Neuron (in vitro differentiated cells): Measurements from ENCODE around the gene LATS1.
"Not testable (repeated sequence)": the region's sequence is repeated elsewhere in the genome, so short reads cannot be mapped to it uniquely, and the experiment has no call there.

Experiments
- H2AFZ ChIP-seq: one replicate; pipeline ENCODE4 v1.6.1; 2013; ENCODE audit warnings: low read depth, mild to moderate bottlenecking, inconsistent platforms, low read length, moderate library complexity
- H3K27me3 ChIP-seq: one replicate; pipeline ENCODE4 v1.6.1; 2013; ENCODE audit warnings: low read length; ENCODE audit not compliant: insufficient read depth
- H3K36me3 ChIP-seq: one replicate; pipeline ENCODE4 v1.6.1; 2013; ENCODE audit warnings: low read length; ENCODE audit not compliant: insufficient read depth
- H3K4me1 ChIP-seq: one replicate; pipeline ENCODE4 v1.6.1; 2013; ENCODE audit warnings: low read length; ENCODE audit not compliant: insufficient read depth
- H3K4me3 ChIP-seq: 2 replicates; pipeline ENCODE4 v1.5.1; 2013; ENCODE audit warnings: mild to moderate bottlenecking, low read length, moderate library complexity
- H3K9me3 ChIP-seq: one replicate; pipeline ENCODE4 v1.6.1; 2013; ENCODE audit warnings: low read length

The LATS1 gene

GRCh38 chr6:149719531-149719930 is 1.6 kb upstream of the LATS1 start:
- Histone ChIP-seq H3K4me3 (no peak overlapping the region), H3K4me1 (peaks cover 17% of the 10 kb centered on the region), H3K9me3 (no peaks in the 10 kb centered on the region), H3K27me3 (no peaks in the 10 kb centered on the region), H2AFZ (no peak overlapping the region), H3K36me3 (peaks cover 12% of the 10 kb centered on the region)

GRCh38 chr6:149717255-149717587 is 680 bp downstream of the LATS1 start:
- peak overlapping the region; percentile 90 for H3K4me3 ChIP-seq
- peaks cover 17% of the 10 kb centered on the region for H3K4me1 ChIP-seq
- no peaks in the 10 kb centered on the region for H3K27me3 ChIP-seq
- peak overlapping the region; percentile 89 for H2AFZ ChIP-seq
- no peaks in the 10 kb centered on the region for H3K9me3 ChIP-seq
- H3K36me3 ChIP-seq: peaks cover 6% of the 10 kb centered on the region

- H2AFZ ChIP-seq: no peak overlapping the region
- H3K4me1 ChIP-seq: peaks cover 17% of the 10 kb centered on the region
- peaks cover 6% of the 10 kb centered on the region for H3K36me3 ChIP-seq
- H3K27me3 ChIP-seq: no peaks in the 10 kb centered on the region
- H3K4me3 ChIP-seq: peak overlapping the region; percentile 90
- no peaks in the 10 kb centered on the region for H3K9me3 ChIP-seq
Observed at GRCh38 chr6:149716181-149716963, 1.5 kb downstream of the LATS1 start.

- no peak overlapping the region for H3K4me3 ChIP-seq
- no peak overlapping the region for H2AFZ ChIP-seq
- H3K9me3 ChIP-seq: no peaks in the 10 kb centered on the region
- peaks cover 6% of the 10 kb centered on the region for H3K36me3 ChIP-seq
- peaks cover 17% of the 10 kb centered on the region for H3K4me1 ChIP-seq
- H3K27me3 ChIP-seq: no peaks in the 10 kb centered on the region
Observed at GRCh38 chr6:149714442-149714841, 3.5 kb downstream of the LATS1 start.

GRCh38 chr6:149711711-149712110 is 6.2 kb downstream of the LATS1 start:
- Histone ChIP-seq H2AFZ (no peak overlapping the region), H3K4me1 (peaks cover 12% of the 10 kb centered on the region), H3K27me3 (no peaks in the 10 kb centered on the region), H3K9me3 (no peaks in the 10 kb centered on the region), H3K36me3 (peaks cover 6% of the 10 kb centered on the region), H3K4me3 (no peak overlapping the region)

- H3K4me3 ChIP-seq: no peak overlapping the region
- no peak overlapping the region for H2AFZ ChIP-seq
- peaks cover 36% of the 10 kb centered on the region for H3K36me3 ChIP-seq
- H3K4me1 ChIP-seq: no peaks in the 10 kb centered on the region
- no peaks in the 10 kb centered on the region for H3K9me3 ChIP-seq
- no peaks in the 10 kb centered on the region for H3K27me3 ChIP-seq
Observed at GRCh38 chr6:149701714-149702113, 16.2 kb downstream of the LATS1 start.

GRCh38 chr6:149699150-149699549 is 18.8 kb downstream of the LATS1 start:
- Histone ChIP-seq H3K4me3 (no peak overlapping the region), H3K4me1 (no peaks in the 10 kb centered on the region), H3K27me3 (no peaks in the 10 kb centered on the region), H3K36me3 (peaks cover 47% of the 10 kb centered on the region), H2AFZ (no peak overlapping the region), H3K9me3 (no peaks in the 10 kb centered on the region)

GRCh38 chr6:149698175-149698574 is 19.7 kb downstream of the LATS1 start:
- Histone ChIP-seq H3K4me3 (no peak overlapping the region), H2AFZ (no peak overlapping the region), H3K36me3 (peaks cover 44% of the 10 kb centered on the region), H3K9me3 (no peaks in the 10 kb centered on the region), H3K4me1 (no peaks in the 10 kb centered on the region), H3K27me3 (no peaks in the 10 kb centered on the region)

- no peaks in the 10 kb centered on the region for H3K27me3 ChIP-seq
- H2AFZ ChIP-seq: no peak overlapping the region
- peaks cover 54% of the 10 kb centered on the region for H3K36me3 ChIP-seq
- no peaks in the 10 kb centered on the region for H3K4me1 ChIP-seq
- H3K4me3 ChIP-seq: no peak overlapping the region
- H3K9me3 ChIP-seq: no peaks in the 10 kb centered on the region
Observed at GRCh38 chr6:149696901-149697300, 21.0 kb downstream of the LATS1 start.

- no peaks in the 10 kb centered on the region for H3K27me3 ChIP-seq
- H2AFZ ChIP-seq: no peak overlapping the region
- no peaks in the 10 kb centered on the region for H3K9me3 ChIP-seq
- H3K4me3 ChIP-seq: no peak overlapping the region
- H3K4me1 ChIP-seq: no peaks in the 10 kb centered on the region
- peaks cover 55% of the 10 kb centered on the region for H3K36me3 ChIP-seq
Observed at GRCh38 chr6:149694921-149695320, 23.0 kb downstream of the LATS1 start.

GRCh38 chr6:149691201-149691600 is 26.7 kb downstream of the LATS1 start:
- Histone ChIP-seq H3K4me3 (no peak overlapping the region), H2AFZ (no peak overlapping the region), H3K36me3 (peaks cover 45% of the 10 kb centered on the region), H3K27me3 (no peaks in the 10 kb centered on the region), H3K9me3 (no peaks in the 10 kb centered on the region), H3K4me1 (no peaks in the 10 kb centered on the region)

- no peaks in the 10 kb centered on the region for H3K4me1 ChIP-seq
- no peak overlapping the region for H2AFZ ChIP-seq
- peaks cover 3% of the 10 kb centered on the region for H3K9me3 ChIP-seq
- H3K36me3 ChIP-seq: peaks cover 41% of the 10 kb centered on the region
- H3K4me3 ChIP-seq: no peak overlapping the region
- H3K27me3 ChIP-seq: no peaks in the 10 kb centered on the region
Observed at GRCh38 chr6:149686230-149686629, 31.7 kb downstream of the LATS1 start.

GRCh38 chr6:149683256-149683859 is 34.5 kb downstream of the LATS1 start:
- H2AFZ ChIP-seq: no peak overlapping the region
- H3K36me3 ChIP-seq: peaks cover 40% of the 10 kb centered on the region
- H3K4me3 ChIP-seq: no peak overlapping the region
- no peaks in the 10 kb centered on the region for H3K27me3 ChIP-seq
- peaks cover 3% of the 10 kb centered on the region for H3K9me3 ChIP-seq
- H3K4me1 ChIP-seq: no peaks in the 10 kb centered on the region

- H2AFZ ChIP-seq, H3K27me3 ChIP-seq, H3K9me3 ChIP-seq, H3K4me1 ChIP-seq, H3K4me3 ChIP-seq: not testable (repeated sequence)
- peaks cover 47% of the 10 kb centered on the region for H3K36me3 ChIP-seq
Observed at GRCh38 chr6:149681845-149682244, 36.1 kb downstream of the LATS1 start.
